LNCAP (cell line): ENCODE results near the gene MTIF2.

Source experiments
- TF ChIP-seq, protein P1 (sequence below): fragments of 450-650 bp; IDR thresholded peaks from 2 replicates; pipeline ENCODE4 v1.5.1; 2017; ENCODE audit warnings: mild to moderate bottlenecking

The MTIF2 gene

DNA sequence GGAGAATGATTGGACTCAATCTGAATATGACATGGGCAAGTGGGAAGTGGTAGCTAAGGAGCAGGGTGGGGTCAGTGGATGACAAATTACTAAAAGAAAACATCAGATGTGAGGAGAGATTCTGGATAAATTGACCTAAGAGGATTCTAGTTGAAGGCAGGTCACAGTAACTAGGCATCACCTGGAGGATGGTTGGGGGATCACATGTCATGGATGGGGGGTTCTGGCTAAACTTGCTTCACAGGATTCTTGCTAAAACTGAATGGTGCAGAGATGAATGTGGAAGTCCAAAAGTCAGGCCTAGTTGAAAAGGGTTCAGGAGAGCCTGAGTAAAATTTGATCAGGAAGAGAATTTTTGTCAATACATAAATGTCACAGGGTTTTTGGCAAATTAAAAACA, 55.2 kb downstream of the MTIF2 start:
- TF ChIP-seq, protein P1, sequence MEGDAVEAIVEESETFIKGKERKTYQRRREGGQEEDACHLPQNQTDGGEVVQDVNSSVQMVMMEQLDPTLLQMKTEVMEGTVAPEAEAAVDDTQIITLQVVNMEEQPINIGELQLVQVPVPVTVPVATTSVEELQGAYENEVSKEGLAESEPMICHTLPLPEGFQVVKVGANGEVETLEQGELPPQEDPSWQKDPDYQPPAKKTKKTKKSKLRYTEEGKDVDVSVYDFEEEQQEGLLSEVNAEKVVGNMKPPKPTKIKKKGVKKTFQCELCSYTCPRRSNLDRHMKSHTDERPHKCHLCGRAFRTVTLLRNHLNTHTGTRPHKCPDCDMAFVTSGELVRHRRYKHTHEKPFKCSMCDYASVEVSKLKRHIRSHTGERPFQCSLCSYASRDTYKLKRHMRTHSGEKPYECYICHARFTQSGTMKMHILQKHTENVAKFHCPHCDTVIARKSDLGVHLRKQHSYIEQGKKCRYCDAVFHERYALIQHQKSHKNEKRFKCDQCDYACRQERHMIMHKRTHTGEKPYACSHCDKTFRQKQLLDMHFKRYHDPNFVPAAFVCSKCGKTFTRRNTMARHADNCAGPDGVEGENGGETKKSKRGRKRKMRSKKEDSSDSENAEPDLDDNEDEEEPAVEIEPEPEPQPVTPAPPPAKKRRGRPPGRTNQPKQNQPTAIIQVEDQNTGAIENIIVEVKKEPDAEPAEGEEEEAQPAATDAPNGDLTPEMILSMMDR = no peak

DNA sequence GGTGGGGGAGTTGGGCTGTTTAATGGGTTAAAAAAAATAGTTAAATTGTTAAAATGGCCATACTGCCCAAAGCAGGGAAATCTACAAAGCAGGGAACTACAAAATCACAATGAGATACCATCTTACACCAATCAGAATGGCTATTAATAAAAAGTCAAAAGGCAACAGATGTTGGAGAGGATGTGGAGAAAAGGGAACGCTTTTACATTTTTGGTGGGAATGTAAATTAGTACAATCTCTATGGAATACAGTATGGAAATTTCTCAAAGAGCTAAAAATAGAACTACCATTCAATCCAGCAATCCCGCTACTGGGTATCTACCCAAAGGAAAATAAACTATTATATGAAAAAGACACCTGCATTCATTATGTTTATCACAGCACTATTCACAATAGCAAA, 64.1 kb downstream of the MTIF2 start:
- TF ChIP-seq, protein P1 = no peak

DNA sequence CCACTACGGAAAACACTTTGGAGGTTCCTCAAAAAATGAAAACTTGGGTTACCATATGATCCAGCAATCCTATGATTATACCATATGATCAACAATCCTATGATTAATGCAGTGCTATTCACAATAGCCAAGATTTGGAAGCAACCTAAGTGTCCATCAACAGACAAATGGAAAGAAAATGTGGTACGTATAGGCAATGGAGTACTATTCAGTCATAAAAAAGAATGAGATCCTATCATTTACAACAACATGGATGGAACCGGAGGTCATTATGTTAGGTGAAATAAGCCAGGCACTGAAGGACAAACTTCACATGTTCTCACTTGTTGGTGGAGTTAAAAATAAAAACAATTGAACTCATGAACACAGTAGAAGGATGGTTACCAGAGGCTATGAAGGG, 64.5 kb downstream of the MTIF2 start:
- TF ChIP-seq, protein P1 = no peak

DNA sequence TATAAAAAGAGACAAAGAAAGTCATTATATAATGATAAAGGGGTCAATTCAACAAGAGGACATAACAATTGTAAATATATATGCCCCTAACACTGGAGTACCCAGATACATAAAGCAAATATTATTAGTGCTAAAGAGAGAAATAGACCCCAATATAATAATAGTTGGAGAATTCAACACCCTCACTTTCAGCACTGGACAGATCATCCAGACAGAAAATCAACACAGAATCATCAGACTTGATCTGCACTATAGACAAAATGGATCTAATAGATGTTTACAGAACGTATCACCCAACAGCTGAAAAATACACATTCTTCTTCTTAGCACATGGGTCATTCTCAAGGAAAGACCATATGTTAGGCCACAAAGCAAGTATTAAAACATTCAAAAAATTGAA, 68.6 kb downstream of the MTIF2 start:
- TF ChIP-seq, protein P1 = no peak

DNA sequence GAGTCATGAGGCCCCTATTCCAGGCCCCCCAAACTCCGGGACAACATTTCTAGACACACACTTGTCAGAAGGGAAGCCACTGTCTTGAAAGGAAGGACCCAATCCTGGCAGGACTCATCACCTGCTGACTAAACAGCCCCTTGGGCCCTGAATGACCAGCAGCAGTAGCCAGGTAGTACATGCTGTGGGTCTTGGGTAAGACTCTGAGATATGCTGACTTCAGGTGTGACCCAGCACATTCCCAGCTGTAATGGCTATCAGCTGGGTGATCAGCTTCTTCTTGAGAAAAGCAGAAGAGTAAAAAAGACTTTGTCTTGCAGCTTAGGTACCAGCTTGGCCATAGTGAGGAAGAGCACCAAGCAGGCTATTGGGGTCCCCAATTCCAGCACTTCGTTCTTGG, 72.5 kb downstream of the MTIF2 start:
- TF ChIP-seq, protein P1 = no peak
